Activated CD4-positive, alpha-beta memory T cell treated with anti-CD3 and anti-CD28 coated beads, Interleukin-2, amount 10 ng/mL, durations not matched to agents 7 days and 5 days (primary cell): ENCODE measurements around the gene TBC1D16. TPM values are rescaled to one million over a fixed set of nuclear protein-coding genes. Genes with fewer than 3 reads are reported as not detected.
"Not testable (repeated sequence)": the region's sequence is repeated elsewhere in the genome, so short reads cannot be mapped to it uniquely, and the experiment has no call there.

Experiments used
- CTCF ChIA-PET: fragments of 350-600 bp; sonication (Branson Sonifier 250); formaldehyde crosslinking; loops from one replicate; lab custom pipeline; 2021; ENCODE audit warnings: antibody characterized with exemption, inconsistent platforms; lab: Charles Lee
- POLR2A ChIA-PET: fragments of 350-600 bp; sonication (Branson Sonifier 250); formaldehyde crosslinking; loops from one replicate; lab custom pipeline; 2021; ENCODE audit warnings: antibody characterized with exemption; lab: Charles Lee
- DNase-seq: peaks from one replicate; pipeline ENCODE4 v3.0.0-alpha.2; 2020
- H3K27ac Mint-ChIP-seq: one replicate; pipeline ENCODE4 v1.8.0; 2021; ENCODE audit warnings: mild to moderate bottlenecking, mixed read lengths
- H3K27me3 Mint-ChIP-seq: one replicate; pipeline ENCODE4 v1.8.0; 2021; ENCODE audit warnings: mixed read lengths
- H3K36me3 Mint-ChIP-seq: one replicate; pipeline ENCODE4 v1.8.0; 2021; ENCODE audit warnings: low read depth, mixed read lengths
- H3K4me1 Mint-ChIP-seq: one replicate; pipeline ENCODE4 v1.8.0; 2021; ENCODE audit warnings: mixed read lengths
- H3K4me3 Mint-ChIP-seq: one replicate; pipeline ENCODE4 v1.8.0; 2021; ENCODE audit warnings: mild to moderate bottlenecking, mixed read lengths
- H3K9me3 Mint-ChIP-seq: one replicate; pipeline ENCODE4 v1.8.0; 2021; ENCODE audit warnings: mixed read lengths
- total RNA-seq, 2 experiments: library from RNA; stranded (reverse); gene quantifications; one replicate each; pipeline ENCODE4 v1.2.3, GENCODE V29; 2021

Gene TBC1D16
- total RNA-seq, 2 experiments from 2014 or later = 0.63 TPM

DNA sequence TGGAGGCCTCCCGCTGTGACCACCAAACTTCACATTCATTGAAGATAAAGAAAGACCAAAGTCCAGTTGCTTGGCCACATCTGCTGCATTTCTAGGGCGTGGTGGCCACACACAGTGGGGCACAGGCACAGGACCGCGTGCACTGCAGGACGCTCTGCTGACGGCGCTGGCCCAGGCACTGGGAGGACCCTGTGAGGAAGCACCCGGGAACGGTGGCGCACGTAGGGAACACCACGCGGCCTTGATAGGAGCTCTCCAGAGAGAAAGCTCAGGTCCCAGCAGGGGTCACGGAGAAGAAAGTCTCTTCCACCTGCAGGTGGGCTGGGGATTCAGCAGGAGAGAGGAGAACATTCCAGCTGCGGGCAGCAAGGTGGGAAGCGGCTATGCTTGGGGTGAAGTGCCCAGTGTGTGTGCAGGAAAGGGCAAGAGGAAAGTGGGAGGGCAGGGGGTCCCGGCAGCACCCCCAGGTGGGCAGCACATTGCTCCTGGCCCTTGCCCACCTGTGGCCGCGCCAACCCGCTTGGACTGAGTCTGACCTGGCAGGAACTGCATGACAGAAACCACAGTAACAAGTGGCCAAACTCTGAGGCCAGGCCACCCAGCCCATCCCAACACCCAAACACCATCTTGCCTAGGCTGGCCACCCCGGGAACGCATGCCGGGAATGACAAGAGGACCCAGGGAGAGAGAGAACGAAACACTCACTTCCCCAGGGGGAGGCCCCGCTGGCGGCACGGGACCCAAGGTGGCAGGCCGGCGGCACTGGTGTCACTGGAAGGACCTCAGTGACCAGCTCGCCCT lies 32.8 kb downstream of the TBC1D16 start:
- ChIA-PET CTCF (interaction anchor here (0.8 kb wide), 1 partner anchor 30 kb away, joined by 3 read pairs; no protein-coding TSS in a partner anchor), POLR2A (no interaction called here)
- H3K36me3 Mint-ChIP-seq = no peaks in the 10 kb centered on the region
- H3K9me3 Mint-ChIP-seq = no peaks in the 10 kb centered on the region
- H3K27ac Mint-ChIP-seq = no peak overlapping the region
- peaks cover 11% of the 10 kb centered on the region for H3K4me1 Mint-ChIP-seq
- H3K4me3 Mint-ChIP-seq = no peak overlapping the region
- no peaks in the 10 kb centered on the region for H3K27me3 Mint-ChIP-seq
- no peak for DNase-seq

DNA sequence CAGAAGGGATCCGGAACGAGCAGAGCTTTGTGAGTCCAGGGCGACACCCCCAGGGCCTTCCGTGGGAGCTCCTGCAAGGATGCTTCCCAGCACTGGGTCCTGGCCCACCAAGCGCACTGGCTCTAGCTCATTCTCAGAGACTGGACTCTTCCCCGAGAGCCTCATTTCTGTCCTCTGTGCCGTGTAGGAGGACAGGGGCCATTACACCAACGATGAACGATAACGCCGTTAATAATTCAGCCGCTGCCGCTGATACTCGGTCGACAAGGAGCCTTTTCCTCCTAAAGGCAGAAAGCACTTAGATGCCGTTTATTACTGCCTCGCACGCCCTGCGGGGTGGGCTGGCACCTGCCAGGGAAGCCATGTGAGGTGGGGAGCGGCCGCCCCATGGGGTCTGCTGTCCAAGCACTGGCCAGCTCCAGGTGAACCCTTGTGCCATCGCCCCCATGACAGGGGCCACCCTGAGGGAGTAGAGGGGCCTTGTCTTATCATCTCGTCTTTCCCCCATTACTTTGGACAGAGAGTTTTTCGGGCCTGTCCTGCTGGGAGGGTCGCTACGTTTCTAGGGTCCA lies 33.5 kb downstream of the TBC1D16 start:
- Mint-ChIP-seq H3K27ac (no peak overlapping the region), H3K9me3 (no peaks in the 10 kb centered on the region), H3K4me1 (peaks cover 19% of the 10 kb centered on the region), H3K4me3 (no peak overlapping the region), H3K36me3 (no peaks in the 10 kb centered on the region), H3K27me3 (no peaks in the 10 kb centered on the region)
- no peak for DNase-seq
- ChIA-PET POLR2A (no interaction called here), CTCF (no interaction called here)

DNA sequence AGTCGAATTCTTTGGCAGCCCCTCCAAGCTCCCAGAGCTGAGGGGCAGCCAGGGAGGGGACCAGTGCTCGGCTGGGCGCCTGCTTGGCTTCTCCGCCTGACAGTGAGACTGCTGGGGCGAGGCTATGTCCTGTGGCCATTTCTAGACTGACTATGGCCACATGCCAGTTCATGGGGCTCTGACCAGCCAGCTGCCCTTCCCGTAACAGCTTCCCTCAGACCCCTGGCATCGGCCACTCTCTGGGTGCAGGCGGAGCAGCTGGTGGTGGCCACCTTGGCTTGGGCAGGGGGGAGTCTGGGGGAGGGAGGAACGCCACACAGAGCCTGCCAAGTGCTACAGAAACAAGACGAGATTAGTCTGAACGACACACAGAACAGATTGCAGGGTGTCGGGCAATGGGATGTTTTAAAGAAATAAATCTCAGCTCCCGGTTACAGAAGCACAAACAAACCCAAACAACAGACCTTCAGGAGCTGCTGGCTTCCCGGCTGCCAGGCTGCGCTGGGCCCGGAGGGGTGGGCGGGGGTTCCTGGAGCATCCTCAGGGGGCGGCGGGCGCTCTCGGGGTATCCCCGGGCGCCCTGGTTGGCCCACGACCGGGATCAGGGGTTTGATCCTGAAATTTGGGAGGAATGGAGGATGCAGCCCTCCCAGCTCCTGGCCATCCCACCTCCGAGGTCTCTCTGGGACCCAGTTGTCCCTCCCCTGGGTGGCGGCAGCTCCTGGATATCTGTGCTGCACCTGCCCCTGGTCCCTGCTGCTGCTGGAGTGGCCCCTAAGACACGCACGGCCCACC lies 34.5 kb downstream of the TBC1D16 start:
- Mint-ChIP-seq H3K27ac (no peak overlapping the region), H3K4me3 (no peak overlapping the region), H3K27me3 (no peaks in the 10 kb centered on the region), H3K9me3 (no peaks in the 10 kb centered on the region), H3K4me1 (peaks cover 29% of the 10 kb centered on the region), H3K36me3 (no peaks in the 10 kb centered on the region)
- ChIA-PET POLR2A (no interaction called here), CTCF (interaction anchor here (1.1 kb wide), 1 partner anchor 260 kb away, joined by 3 read pairs; no protein-coding TSS in a partner anchor)
- DNase-seq = no peak

DNA sequence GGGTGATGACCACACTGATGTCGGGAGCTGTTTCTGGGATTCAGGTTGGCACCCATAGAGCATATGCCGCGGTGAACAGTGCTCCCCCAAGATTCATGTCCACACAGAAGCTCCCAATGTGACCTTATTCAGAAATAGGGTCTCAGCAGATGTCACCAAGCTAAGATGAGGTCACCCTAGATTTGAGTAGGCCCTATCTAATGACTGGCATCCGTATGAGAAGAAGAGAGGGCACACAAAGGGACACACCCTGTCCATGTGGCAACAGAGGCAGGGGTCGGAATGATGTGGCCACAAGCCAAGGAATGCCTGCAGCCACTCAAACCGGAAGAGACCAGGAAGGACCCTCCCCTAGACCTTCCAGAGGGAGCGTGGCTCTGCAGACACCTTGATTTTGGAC lies 35.5 kb downstream of the TBC1D16 start:
- ChIA-PET POLR2A (no interaction called here), CTCF (interaction anchor here (1.2 kb wide), 1 partner anchor 8 kb away, joined by 9 read pairs; no protein-coding TSS in a partner anchor)
- Mint-ChIP-seq H3K4me1 (peaks cover 35% of the 10 kb centered on the region), H3K36me3 (no peaks in the 10 kb centered on the region), H3K9me3 (no peaks in the 10 kb centered on the region), H3K4me3 (no peak overlapping the region), H3K27me3 (no peaks in the 10 kb centered on the region), H3K27ac (no peak overlapping the region)
- no peak for DNase-seq

DNA sequence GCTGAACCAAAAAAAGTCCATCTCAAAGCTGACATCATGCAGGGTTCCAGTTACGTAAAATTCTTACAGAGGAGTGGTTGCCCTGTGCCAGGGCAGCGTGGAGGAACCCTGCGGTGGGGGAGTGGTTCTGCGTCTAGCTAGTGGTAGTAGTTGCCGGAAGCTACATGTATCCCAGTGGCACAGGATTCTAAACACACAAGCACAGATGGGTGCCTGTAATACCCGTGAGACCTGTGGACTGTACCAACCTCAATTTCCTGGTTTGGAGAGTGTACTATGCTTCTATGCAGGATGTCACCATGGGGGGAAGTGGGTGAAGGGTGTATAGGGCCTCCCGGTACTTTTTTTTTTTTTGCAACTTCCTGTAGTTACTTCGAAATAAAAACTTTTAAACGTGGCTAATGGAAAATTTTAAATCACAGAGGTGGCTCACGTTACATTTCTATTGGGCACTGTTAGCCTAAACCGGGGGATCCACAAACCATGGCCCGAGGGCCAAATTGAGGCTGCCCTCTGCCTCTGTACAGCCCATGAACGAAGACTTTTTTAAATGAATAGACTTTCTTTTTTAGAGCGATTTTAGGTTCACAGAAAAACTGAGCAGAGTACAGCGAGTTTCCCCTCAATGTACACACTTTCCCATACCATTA lies 38.5 kb downstream of the TBC1D16 start:
- peak; percentile 88 for DNase-seq
- Mint-ChIP-seq H3K4me3 (peak overlapping the region; percentile 46), H3K27me3 (peaks cover 4% of the 10 kb centered on the region), H3K27ac (peak overlapping the region; percentile 93), H3K36me3 (no peaks in the 10 kb centered on the region), H3K9me3 (no peaks in the 10 kb centered on the region), H3K4me1 (peaks cover 51% of the 10 kb centered on the region)
- ChIA-PET CTCF (interaction anchor here (0.8 to 2.9 kb wide), 7 partner anchors 10 to 255 kb away, joined by 3 to 34 read pairs (median 3); partner anchors contain the start of gene GAA), POLR2A (interaction anchor here (0.6 to 1.2 kb wide), 6 partner anchors 11 to 267 kb away, joined by 3 to 7 read pairs (median 4); partner anchors contain the start of genes CBX4, CBX8 and GAA)

DNA sequence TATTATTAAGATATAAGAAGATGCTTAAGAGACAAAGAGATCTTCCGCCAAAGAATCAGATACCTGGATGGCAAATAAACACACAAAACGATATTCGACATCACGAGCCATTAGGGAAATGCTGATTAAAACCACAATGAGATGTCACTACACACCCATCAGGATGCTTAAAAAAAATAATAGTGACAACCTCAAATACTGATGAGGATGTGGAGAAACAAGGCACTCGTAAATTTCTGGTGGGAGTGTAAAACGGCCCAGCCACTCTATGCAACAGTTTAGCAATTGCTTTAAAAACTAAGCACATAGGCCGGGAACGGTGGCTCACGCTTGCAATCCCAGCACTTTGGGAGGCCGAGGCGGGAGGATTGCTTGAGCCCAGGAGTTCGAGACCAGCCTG lies 39.4 kb downstream of the TBC1D16 start:
- peaks cover 4% of the 10 kb centered on the region for H3K27me3 Mint-ChIP-seq
- H3K9me3 Mint-ChIP-seq = no peaks in the 10 kb centered on the region
- DNase-seq = no peak
- peak overlapping the region; percentile 93 for H3K27ac Mint-ChIP-seq
- ChIA-PET CTCF (interaction anchor here (0.8 to 2.9 kb wide), 6 partner anchors 11 to 250 kb away, joined by 3 to 34 read pairs (median 3); partner anchors contain the start of gene GAA), POLR2A (interaction anchor here (0.6 to 1.2 kb wide), 5 partner anchors 12 to 268 kb away, joined by 3 to 7 read pairs (median 4); partner anchors contain the start of genes CBX4, CBX8 and GAA)
- H3K36me3 Mint-ChIP-seq = no peaks in the 10 kb centered on the region
- peaks cover 52% of the 10 kb centered on the region for H3K4me1 Mint-ChIP-seq
- H3K4me3 Mint-ChIP-seq = no peak overlapping the region

DNA sequence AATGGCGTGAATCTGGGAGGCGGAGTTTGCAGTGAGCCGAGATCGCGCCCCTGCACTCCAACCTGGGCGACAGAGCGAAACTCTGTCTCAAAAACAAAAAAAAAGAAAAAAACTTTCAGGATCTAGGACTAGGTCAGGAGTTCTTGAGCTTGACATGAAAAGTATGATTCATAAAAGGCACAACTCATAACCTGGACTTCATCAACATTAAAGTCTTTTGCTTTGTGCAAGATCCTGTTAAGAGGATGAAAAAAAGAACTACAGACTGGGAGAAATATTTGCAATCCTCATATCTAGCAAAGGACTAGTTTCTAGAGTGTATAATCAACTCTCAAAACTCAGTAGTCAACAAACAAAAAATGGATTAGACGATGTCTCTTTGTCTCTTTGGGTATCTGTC lies 40.0 kb downstream of the TBC1D16 start:
- H3K27ac Mint-ChIP-seq = no peak overlapping the region
- DNase-seq = no peak
- H3K9me3 Mint-ChIP-seq = no peaks in the 10 kb centered on the region
- H3K36me3 Mint-ChIP-seq = no peaks in the 10 kb centered on the region
- peaks cover 53% of the 10 kb centered on the region for H3K4me1 Mint-ChIP-seq
- POLR2A ChIA-PET = no interaction called here
- H3K4me3 Mint-ChIP-seq = no peak overlapping the region
- CTCF ChIA-PET = no interaction called here
- H3K27me3 Mint-ChIP-seq = peaks cover 4% of the 10 kb centered on the region

DNA sequence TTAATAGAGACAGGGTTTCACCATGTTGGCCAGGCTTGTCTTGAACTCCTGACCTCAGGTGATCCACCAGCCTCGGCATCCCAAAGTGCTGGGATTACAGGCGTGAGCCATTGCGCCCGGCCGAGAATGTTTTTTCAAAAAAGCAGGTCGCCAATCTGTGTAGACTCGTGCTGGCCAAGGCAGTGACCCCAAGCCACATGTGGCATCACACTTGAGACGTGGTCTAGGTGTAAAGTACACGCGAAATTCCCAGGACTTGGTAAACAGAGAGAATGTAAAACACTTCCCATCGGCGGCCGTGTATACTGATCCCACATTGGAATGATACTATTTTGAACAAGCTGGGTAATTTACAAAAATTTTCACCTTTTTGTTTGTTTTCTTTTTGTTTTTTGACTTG lies 41.1 kb downstream of the TBC1D16 start:
- no peak overlapping the region for H3K4me3 Mint-ChIP-seq
- H3K27ac Mint-ChIP-seq = no peak overlapping the region
- peaks cover 4% of the 10 kb centered on the region for H3K27me3 Mint-ChIP-seq
- ChIA-PET POLR2A (interaction anchor here (0.9 to 1.1 kb wide), 2 partner anchors 156 to 261 kb away, joined by 3 to 4 read pairs; partner anchors contain the start of gene CBX4), CTCF (interaction anchor here (1.4 to 1.7 kb wide), 3 partner anchors 14 to 249 kb away, joined by 3 to 6 read pairs (median 4); partner anchors contain the start of gene GAA)
- no peaks in the 10 kb centered on the region for H3K36me3 Mint-ChIP-seq
- H3K4me1 Mint-ChIP-seq = peaks cover 51% of the 10 kb centered on the region
- no peaks in the 10 kb centered on the region for H3K9me3 Mint-ChIP-seq
- no peak for DNase-seq

DNA sequence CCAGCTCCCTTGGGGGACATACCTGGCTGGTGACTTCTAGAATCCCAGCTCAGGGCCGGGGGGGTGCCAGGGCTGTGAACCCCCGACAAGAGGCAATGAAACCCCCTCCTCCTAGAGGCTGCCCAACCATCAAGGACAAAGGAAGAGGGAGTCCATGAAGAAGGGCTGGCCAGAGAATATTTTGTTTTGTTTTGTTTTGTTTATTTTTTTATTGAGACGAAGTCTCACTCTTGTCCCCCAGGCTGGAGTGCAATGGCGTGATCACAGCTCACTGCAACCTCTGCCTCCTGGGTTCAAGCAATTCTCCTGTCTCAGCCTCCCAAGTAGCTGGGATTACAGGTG lies 41.5 kb downstream of the TBC1D16 start:
- not testable (repeated sequence) for H3K27ac Mint-ChIP-seq

DNA sequence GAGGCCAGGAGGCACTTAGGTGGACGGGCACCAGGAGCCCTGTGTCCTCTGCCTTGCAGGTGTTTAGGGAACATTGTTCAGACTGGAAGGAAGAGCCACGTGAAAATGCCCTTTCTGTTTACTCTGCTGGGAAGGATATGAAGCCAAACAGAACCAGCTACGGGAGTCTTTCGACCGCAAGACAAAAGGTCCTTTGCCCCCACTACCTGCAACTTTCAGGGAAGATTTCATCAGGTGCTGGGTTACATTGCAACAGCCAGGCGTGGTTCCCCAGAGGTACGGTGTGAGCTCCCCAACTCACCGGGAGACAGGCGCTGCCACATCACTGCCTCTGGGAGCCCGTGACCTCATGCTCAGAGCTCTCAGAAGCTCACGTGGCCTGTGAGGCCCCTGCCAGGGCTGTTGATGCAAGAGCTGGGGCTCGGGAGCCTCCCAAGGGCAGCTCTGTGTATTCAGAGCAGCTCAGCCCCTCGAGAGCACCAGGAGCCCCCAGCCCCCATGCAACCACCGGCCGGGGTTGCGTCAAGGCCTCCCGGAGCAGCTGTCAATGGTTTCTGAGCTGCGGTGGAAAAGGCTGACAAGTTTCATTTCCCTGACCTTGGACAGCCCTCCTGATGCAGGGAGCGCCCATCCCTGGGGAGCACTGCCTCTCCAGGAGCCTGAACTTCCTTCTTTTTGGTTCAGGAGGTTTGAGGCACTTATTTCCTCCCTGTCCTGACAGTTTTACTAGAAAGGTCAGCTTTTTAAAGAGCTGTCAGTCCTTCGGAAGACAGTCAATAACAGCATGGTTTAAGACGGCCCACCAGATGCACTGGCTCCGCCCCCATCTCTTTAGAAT lies 42.1 kb downstream of the TBC1D16 start:
- peak; percentile 35 for DNase-seq
- Mint-ChIP-seq H3K4me1 (peaks cover 48% of the 10 kb centered on the region), H3K27ac (no peak overlapping the region), H3K9me3 (no peaks in the 10 kb centered on the region), H3K4me3 (no peak overlapping the region), H3K36me3 (no peaks in the 10 kb centered on the region), H3K27me3 (peaks cover 7% of the 10 kb centered on the region)
- CTCF ChIA-PET = interaction anchor here (0.8 to 1.7 kb wide), 7 partner anchors 13 to 248 kb away, joined by 3 to 6 read pairs (median 4); partner anchors contain the start of genes CBX4 and GAA
- POLR2A ChIA-PET = interaction anchor here (0.9 to 1.1 kb wide), 2 partner anchors 155 to 262 kb away, joined by 3 to 4 read pairs; partner anchors contain the start of gene CBX4

More for the DNA sequence above, 41.5 kb downstream of the TBC1D16 start:
- CTCF ChIA-PET = interaction anchor here (0.8 to 1.7 kb wide), 7 partner anchors 12 to 248 kb away, joined by 3 to 6 read pairs (median 4); partner anchors contain the start of genes CBX4 and GAA
- peaks cover 50% of the 10 kb centered on the region for H3K4me1 Mint-ChIP-seq
- not testable (repeated sequence) for H3K9me3 Mint-ChIP-seq, H3K27me3 Mint-ChIP-seq, H3K4me3 Mint-ChIP-seq, H3K36me3 Mint-ChIP-seq, DNase-seq
- POLR2A ChIA-PET = interaction anchor here (0.9 to 1.1 kb wide), 2 partner anchors 155 to 261 kb away, joined by 3 to 4 read pairs; partner anchors contain the start of gene CBX4

DNA sequence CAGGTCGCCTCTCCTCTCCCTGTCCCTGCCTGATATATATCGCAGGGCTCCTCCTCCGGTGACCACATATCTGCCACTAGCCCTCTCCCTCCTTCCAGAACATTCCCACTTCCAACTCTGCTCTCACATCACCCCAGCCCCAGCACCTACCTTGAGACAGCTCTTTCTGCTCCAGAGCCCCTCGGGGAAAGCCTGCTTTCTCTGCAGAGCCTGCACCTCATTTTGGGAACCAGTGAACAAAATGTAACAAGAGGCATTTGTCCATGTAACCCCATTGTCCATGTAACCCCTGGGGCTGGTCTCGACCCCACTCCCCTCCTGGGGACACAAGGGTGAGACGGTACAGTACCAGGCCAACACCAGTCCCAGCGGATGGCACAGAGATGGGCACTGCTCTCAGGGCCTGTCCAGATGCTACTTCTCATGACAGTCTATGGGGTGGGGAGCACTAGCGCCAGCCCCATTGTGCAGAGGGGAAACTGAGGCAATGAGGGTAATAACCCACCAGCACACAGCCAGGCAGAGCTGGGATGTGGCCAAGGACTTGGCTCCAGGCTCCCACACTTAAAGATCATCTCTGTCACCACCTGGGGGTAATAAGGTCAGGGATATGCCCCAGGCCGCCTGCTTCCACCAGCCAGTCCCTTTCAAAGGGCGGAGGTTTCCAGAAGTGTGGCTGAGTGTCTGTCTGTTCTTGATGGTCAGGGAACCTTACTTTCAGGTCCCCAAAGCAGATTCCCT lies 42.9 kb downstream of the TBC1D16 start:
- no peaks in the 10 kb centered on the region for H3K36me3 Mint-ChIP-seq
- H3K27ac Mint-ChIP-seq = peak overlapping the region; percentile 38
- H3K27me3 Mint-ChIP-seq = peaks cover 11% of the 10 kb centered on the region
- ChIA-PET CTCF (interaction anchor here (1.1 to 1.7 kb wide), 4 partner anchors 13 to 252 kb away, joined by 4 to 6 read pairs (median 4); partner anchors contain the start of gene CBX4), POLR2A (no interaction called here)
- H3K9me3 Mint-ChIP-seq = no peaks in the 10 kb centered on the region
- peak overlapping the region; percentile 60 for H3K4me3 Mint-ChIP-seq
- no peak for DNase-seq
- H3K4me1 Mint-ChIP-seq = peaks cover 42% of the 10 kb centered on the region
